Neural progenitor cell (in vitro differentiated cells): ENCODE data around the gene LARP1. TPM values are rescaled to one million over a fixed set of nuclear protein-coding genes. Genes with fewer than 3 reads are reported as not detected.

ENCODE experiments used
- DNase-seq: peaks from one replicate; pipeline ENCODE4 v3.0.0-alpha.2; 2016; ENCODE audit warnings: low spot score
- H2AFZ ChIP-seq: fragments of 200-600 bp; sonication (generic); replicated peaks from 2 replicates; pipeline ENCODE4 v1.6.1; 2016; ENCODE audit warnings: antibody characterized with exemption
- H3F3A ChIP-seq: fragments of 200-600 bp; sonication (generic); 2 replicates; pipeline ENCODE4 v1.6.1; 2016; ENCODE audit warnings: antibody characterized with exemption, low read depth
- H3K27ac ChIP-seq: fragments of 200-600 bp; sonication (generic); 2 replicates; pipeline ENCODE4 v1.5.1; 2016; ENCODE audit warnings: mild to moderate bottlenecking
- H3K27me3 ChIP-seq: fragments of 200-600 bp; sonication (generic); 2 replicates; pipeline ENCODE4 v1.6.1; 2016; ENCODE audit warnings: mild to moderate bottlenecking, moderate library complexity
- H3K36me3 ChIP-seq: fragments of 200-600 bp; sonication (generic); 2 replicates; pipeline ENCODE4 v1.5.1; 2016
- H3K4me1 ChIP-seq: fragments of 200-600 bp; sonication (generic); 2 replicates; pipeline ENCODE4 v1.6.1; 2016; ENCODE audit warnings: mixed run types
- H3K4me2 ChIP-seq: fragments of 200-600 bp; sonication (generic); 2 replicates; pipeline ENCODE4 v1.6.1; 2016
- H3K4me3 ChIP-seq: fragments of 200-600 bp; sonication (generic); 2 replicates; pipeline ENCODE4 v1.5.1; 2016
- H3K79me2 ChIP-seq: fragments of 200-600 bp; sonication (generic); 2 replicates; pipeline ENCODE4 v1.6.1; 2016; ENCODE audit warnings: low read depth
- H3K9ac ChIP-seq: fragments of 200-600 bp; sonication (generic); 2 replicates; pipeline ENCODE4 v1.6.1; 2016
- H3K9me3 ChIP-seq: fragments of 200-600 bp; sonication (generic); 2 replicates; pipeline ENCODE4 v1.5.1; 2016; ENCODE audit warnings: low read depth
- H4K20me1 ChIP-seq: fragments of 200-600 bp; sonication (generic); 2 replicates; pipeline ENCODE4 v1.6.1; 2016; ENCODE audit warnings: low read depth
- H3K27ac Mint-ChIP-seq: 3 replicates; pipeline ENCODE4 v1.8.0; 2021; ENCODE audit warnings: mixed read lengths
- H3K27me3 Mint-ChIP-seq: 2 replicates; pipeline ENCODE4 v1.8.0; 2022; ENCODE audit warnings: low read depth, mild to moderate bottlenecking, inconsistent platforms, moderate library complexity, mixed read lengths; ENCODE audit not compliant: insufficient read depth
- H3K36me3 Mint-ChIP-seq: 3 replicates; pipeline ENCODE4 v1.8.0; 2021; ENCODE audit warnings: mixed read lengths
- H3K4me1 Mint-ChIP-seq: 3 replicates; pipeline ENCODE4 v1.8.0; 2021; ENCODE audit warnings: mixed read lengths
- H3K4me3 Mint-ChIP-seq: 3 replicates; pipeline ENCODE4 v1.8.0; 2021; ENCODE audit warnings: mild to moderate bottlenecking, moderate library complexity, mixed read lengths
- H3K9me3 Mint-ChIP-seq: 3 replicates; pipeline ENCODE4 v1.8.0; 2020; ENCODE audit warnings: mixed read lengths
- CTCF ChIP-seq: fragments of 200-600 bp; sonication (generic); IDR thresholded peaks from 2 replicates; pipeline ENCODE4 v1.5.1; 2017; ENCODE audit warnings: antibody characterized with exemption, mild to moderate bottlenecking
- EZH2 ChIP-seq: fragments of 200-600 bp; sonication (generic); IDR thresholded peaks from 2 replicates; pipeline ENCODE4 v1.6.1; 2017; ENCODE audit warnings: antibody characterized with exemption, mild to moderate bottlenecking, moderate library complexity
- EZH2phosphoT487 ChIP-seq: fragments of 200-600 bp; sonication (generic); IDR thresholded peaks from 2 replicates; pipeline ENCODE4 v1.6.1; 2017; ENCODE audit warnings: antibody characterized with exemption
- total RNA-seq: library from RNA; depleted of rRNA; stranded (reverse); fragments of >200 nt; gene quantifications from 2 replicates; pipeline ENCODE4 v1.2.3, GENCODE V29; 2015; ENCODE audit warnings: low replicate concordance

Gene LARP1
- total RNA-seq, 1 donor from 2014 or later, result 53.8 TPM

GRCh38 chr5:154800582-154800981, 45.4 kb downstream of the LARP1 start:
- Histone ChIP-seq H3K9me3 (no peaks in the 10 kb centered on the region), H3K9ac (no peak overlapping the region), H3K79me2 (peaks cover 26% of the 10 kb centered on the region), H3K4me2 (no peak overlapping the region), H3K4me1 (no peaks in the 10 kb centered on the region), H3K4me3 (no peak overlapping the region), H2AFZ (no peak overlapping the region), H4K20me1 (peaks cover 15% of the 10 kb centered on the region), H3K27ac (no peak overlapping the region), H3K27me3 (no peaks in the 10 kb centered on the region), H3F3A (peaks cover under 1% of the 10 kb centered on the region), H3K36me3 (peaks cover 8% of the 10 kb centered on the region)
- no peak for DNase-seq
- Mint-ChIP-seq H3K4me1 (no peaks in the 10 kb centered on the region), H3K9me3 (no peaks in the 10 kb centered on the region), H3K27me3 (peaks cover 2% of the 10 kb centered on the region), H3K4me3 (no peak overlapping the region), H3K36me3 (peaks cover 51% of the 10 kb centered on the region), H3K27ac (no peak overlapping the region)
- TF ChIP-seq CTCF (no peak), EZH2phosphoT487 (no peak), EZH2 (no peak)

DNA sequence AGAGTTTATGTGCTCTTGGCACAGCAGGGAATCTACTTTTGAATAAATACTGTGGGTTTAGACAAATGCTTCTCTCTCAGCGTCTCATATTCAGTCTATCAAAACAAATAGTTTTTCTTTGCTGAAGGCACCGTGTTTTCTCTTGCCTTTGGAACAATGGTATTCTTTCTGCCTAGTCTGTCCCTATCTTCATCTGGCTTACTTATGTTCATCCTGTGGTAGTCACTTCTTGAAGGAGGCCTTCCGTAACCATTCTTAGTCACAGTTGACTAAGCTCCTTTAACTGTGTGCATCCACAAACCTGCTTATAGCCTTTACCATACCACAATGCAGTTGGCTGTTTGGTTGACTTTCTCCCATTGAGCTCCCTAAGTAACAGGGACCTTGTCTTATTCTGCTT, 45.9 kb downstream of the LARP1 start:
- DNase-seq, result no peak
- H3K27ac ChIP-seq, result no peak overlapping the region
- Mint-ChIP-seq H3K4me3 (no peak overlapping the region), H3K4me1 (no peaks in the 10 kb centered on the region), H3K36me3 (peaks cover 56% of the 10 kb centered on the region), H3K27me3 (peaks cover 2% of the 10 kb centered on the region), H3K9me3 (no peaks in the 10 kb centered on the region), H3K27ac (no peak overlapping the region)
- no peaks in the 10 kb centered on the region for H3K4me1 ChIP-seq
- H4K20me1 ChIP-seq, result peaks cover 14% of the 10 kb centered on the region
- H2AFZ ChIP-seq, result no peak overlapping the region
- no peak overlapping the region for H3K4me2 ChIP-seq
- TF ChIP-seq EZH2 (no peak), EZH2phosphoT487 (no peak), CTCF (no peak)
- H3K27me3 ChIP-seq, result no peaks in the 10 kb centered on the region
- H3K9me3 ChIP-seq, result no peaks in the 10 kb centered on the region
- no peak overlapping the region for H3K4me3 ChIP-seq
- H3F3A ChIP-seq, result no peaks in the 10 kb centered on the region
- H3K79me2 ChIP-seq, result peaks cover 25% of the 10 kb centered on the region
- H3K9ac ChIP-seq, result no peak overlapping the region
- H3K36me3 ChIP-seq, result peaks cover 8% of the 10 kb centered on the region

DNA sequence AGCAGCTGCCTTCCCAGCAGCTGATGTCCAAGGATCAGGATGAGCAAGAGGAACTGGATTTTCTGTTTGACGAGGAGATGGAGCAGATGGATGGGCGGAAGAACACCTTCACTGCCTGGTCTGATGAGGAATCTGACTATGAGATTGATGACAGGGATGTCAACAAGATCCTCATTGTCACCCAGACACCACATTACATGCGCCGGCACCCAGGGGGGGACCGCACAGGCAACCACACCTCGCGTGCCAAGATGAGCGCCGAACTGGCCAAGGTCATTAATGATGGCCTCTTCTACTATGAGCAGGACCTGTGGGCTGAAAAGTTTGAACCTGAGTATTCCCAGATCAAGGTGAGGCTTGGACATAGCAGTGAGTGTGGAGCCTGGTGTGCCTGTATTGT, 46.9 kb downstream of the LARP1 start:
- Histone ChIP-seq H3K27ac (no peak overlapping the region), H3K4me1 (no peaks in the 10 kb centered on the region), H3K4me2 (no peak overlapping the region), H3K4me3 (no peak overlapping the region), H3K27me3 (no peaks in the 10 kb centered on the region), H2AFZ (no peak overlapping the region), H3F3A (no peaks in the 10 kb centered on the region), H3K9ac (no peak overlapping the region), H4K20me1 (peaks cover 11% of the 10 kb centered on the region), H3K9me3 (no peaks in the 10 kb centered on the region), H3K79me2 (peaks cover 18% of the 10 kb centered on the region), H3K36me3 (peaks cover 8% of the 10 kb centered on the region)
- Mint-ChIP-seq H3K27me3 (peaks cover 2% of the 10 kb centered on the region), H3K36me3 (peaks cover 55% of the 10 kb centered on the region), H3K4me3 (no peak overlapping the region), H3K27ac (no peak overlapping the region), H3K9me3 (no peaks in the 10 kb centered on the region), H3K4me1 (no peaks in the 10 kb centered on the region)
- no peak for DNase-seq
- TF ChIP-seq CTCF (no peak), EZH2 (no peak), EZH2phosphoT487 (no peak)
